CD4-positive, alpha-beta T cell treated with Interleukin-6 at 100 ng/mL for 8 hours (primary cell): ENCODE data around the gene PDE4D.

Experiments
- DNase-seq: peaks from one replicate; pipeline ENCODE4 v3.0.0-alpha.2; 2020; ENCODE audit warnings: mixed read lengths, low spot score

PDE4D gene

DNA sequence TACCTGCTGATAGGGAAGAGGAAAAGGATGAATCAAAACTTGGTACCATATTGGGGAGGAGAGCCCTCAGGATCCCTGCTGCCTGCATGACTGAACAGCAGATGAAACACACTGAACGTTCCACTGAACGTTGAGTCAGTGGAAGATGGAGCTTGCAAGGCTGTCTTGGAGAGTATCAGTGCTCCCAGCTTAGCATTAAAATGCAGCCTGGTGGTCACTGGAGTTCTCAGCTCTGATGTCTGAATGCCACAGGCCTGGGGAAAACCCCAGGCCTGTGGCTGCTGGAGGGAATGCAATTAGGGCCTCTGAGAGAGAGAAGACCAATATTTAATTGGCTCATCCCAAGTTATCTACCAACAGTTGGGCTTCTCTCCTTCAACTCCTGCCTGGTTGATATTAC lies 54.5 kb downstream of the PDE4D start:
- no peak for DNase-seq

DNA sequence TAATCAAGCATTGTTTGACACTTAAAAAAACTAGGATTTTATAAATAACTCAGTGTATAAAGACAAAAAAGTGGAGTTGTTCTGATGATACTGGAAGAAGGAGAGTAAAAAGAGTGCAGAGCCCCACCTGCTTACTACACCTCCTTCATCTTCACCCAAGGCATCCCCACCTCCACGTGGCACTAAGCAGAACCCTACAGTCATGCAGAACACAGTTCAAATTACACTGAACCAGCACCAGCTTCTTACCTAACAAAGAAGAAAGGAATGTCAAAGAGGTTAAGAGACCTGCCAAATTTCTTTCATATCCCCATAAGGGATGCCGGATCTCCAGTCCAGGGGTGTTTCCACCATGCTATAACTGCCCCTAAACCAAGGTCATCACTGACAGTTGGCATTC lies 55.5 kb downstream of the PDE4D start:
- DNase-seq = no peak

DNA sequence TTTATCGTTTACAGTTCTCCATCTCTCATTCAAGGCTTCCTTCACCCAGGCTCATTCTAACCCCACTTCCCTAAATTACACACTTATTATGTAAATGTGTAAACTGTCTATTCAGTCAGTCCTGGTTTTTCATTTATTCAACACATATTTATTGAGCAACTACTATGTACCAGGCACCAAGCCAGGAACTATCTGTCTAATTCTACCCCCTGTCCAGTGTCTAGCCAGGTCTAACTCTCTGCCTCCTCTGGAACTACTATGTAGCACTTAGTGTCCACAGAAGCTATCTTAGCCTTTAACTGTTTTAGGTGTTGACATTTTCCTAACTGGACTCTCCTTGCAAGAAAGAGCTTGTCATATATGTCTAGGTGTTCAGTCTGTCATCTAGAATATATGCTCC lies 56.5 kb downstream of the PDE4D start:
- DNase-seq = no peak

DNA sequence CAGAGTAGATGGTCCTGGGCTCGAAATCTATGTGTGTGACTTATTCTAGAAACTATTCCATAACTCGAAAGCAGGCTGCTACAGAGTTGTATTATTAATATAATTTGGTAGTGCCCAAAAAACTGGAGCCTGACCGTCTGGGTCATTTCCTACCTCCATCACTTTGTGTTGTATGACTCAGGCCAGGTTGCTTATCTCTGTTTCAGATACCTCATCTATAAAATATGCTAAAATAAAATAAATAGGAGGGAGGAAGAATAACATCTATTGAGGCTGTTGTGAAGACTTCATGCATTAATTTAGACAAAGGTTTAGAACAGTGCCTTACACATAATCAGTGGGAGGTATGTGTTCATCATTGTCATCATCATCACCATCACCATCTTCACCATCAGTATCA lies 57.7 kb downstream of the PDE4D start:
- DNase-seq = no peak

DNA sequence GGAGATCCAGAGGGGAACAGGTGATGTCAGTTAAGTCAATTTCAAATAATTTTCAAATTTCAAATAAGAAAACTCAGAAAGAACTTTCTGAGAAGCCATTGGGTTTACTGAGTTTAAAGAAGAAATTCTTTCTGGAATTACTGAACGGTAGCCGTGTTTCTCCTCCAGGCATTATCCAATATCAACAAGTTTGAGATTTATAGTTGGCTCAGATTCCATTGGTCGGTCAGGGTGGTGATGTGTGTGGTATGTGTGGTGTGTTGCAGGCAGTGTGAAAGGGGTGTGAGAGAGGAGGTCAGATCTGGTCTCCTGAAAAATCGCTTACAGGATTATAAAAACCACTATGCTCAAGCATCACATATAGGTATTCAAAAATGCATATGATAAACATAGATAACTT lies 60.1 kb downstream of the PDE4D start:
- DNase-seq = no peak

DNA sequence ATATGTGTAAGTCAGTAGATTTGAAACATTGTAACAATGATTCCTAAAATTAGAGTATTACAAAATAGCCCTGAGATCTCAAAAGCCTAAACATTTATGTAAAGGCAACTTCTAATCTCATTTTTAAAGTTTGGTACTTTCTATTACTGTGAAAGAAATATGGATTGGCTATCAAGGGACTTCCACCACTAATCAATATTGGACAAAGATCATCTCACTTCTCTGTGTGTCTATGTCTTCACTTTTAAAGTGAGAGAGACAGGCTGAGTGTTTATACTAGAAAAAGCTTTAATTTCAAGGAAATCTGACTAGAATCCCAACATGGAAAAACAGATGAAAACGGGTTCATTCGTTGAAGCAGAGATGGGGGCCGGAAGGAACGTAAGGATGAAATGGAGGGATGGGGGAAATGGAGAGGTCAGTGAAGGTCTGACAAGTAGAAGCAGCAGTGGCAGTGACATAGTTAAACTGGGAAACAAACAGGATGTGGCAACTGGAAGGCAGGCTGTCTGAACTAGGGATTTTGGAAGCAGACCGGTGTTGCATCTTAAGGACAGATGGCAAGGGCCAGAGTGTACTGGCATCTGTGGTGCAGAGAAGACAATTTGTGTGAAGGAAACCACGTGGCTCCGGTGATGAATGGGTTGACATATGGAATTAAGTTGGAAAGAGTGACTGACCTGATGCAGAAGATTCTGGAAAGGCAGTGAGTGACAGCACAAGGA lies 60.8 kb downstream of the PDE4D start:
- DNase-seq = no peak

DNA sequence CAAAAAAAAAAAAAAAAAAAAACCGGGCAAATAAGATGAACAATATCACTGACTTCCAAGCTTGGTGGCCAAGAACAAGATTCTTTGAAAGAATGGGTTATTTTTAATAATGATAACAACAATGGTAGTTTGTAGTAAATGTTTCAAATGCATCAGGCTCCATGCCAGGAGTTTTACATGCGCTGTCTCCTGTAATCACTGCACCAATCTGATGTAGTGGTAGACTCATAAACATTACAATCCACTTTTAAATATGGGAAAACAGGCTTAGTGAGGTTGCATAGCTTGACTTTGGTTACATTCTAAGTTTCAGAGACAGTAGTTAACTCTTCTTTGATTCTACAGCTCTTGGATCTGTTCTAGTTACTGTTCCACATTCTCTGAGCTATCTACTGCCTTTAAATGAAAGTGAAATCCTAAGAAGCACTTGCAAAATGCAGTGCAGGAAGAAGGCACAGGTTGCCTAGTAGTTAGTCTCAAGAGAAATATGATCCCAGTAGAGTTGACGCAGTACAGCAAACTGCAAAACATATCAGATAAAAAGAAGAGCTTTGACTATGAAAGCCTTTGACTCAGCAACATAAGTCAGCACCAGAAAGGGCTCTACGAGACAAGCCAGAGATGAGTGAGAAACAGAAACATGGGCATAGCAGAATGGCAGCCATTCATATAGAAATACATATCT lies 62.1 kb downstream of the PDE4D start:
- DNase-seq = no peak

DNA sequence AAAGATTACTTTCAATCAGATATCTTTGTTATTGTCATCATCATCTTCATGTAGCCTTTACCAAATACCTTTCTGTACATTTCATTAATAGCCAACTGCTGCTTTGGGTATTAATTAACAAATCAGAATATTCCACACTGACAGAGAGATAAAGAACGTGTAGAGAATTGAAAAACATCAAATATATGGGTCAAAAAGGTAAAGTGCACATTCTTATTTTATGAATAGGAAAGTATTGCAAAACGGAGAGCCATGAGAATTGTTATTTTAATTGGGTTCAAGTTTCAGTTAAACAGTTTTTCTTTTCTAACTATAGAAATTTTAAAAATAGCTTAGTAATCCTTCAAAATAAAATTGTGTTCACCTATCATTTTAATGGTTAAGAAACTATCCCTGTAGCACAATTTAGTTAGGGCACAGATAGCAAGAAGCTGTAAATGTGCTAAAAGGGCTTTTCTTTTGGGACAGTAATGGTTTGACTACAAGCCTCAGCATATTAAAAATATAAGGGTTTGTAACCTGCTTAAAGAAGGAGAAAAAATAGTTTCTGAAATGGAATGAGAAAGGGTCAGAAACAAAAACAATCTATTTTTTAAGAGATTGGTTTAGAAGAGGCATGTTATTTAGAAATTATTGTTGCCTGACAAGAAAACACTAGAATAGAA lies 62.9 kb downstream of the PDE4D start:
- DNase-seq = no peak

DNA sequence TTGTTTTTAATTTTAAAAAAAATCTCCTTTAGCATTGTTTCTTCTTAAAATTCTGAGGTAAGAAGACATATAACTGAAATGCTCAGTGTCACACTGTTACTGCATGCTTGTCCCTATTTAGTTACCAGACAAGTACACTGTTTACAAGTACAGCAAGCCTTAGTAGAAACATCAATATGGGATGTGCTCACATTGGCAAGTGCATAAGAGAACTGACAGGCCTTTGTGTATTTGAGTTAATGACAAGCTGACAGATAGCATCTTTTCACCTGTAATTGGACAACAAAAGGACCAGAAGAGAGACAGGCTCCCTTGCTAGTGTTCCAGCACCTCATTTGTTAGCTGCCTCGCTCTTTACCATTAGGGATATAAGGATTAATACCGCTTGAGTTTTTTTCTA lies 63.6 kb downstream of the PDE4D start:
- DNase-seq = no peak

DNA sequence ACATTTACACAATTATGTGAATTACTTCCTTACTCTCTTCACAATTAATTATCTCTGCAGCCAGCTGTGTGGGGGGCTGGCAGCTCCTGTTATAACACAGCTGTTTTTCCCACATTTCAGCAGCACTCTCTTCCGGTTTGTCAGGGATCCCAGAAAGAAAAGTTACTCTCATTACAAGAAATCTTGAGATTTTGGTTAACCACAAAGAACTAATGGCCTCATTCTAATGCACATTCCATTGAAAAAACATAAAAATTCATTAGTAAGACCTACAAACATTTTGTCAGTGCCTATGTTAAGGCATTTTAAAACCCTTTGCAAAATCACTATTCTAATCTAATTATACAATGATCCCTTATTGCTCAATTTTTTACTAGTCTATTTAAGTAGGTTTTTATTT lies 64.1 kb downstream of the PDE4D start:
- no peak for DNase-seq

DNA sequence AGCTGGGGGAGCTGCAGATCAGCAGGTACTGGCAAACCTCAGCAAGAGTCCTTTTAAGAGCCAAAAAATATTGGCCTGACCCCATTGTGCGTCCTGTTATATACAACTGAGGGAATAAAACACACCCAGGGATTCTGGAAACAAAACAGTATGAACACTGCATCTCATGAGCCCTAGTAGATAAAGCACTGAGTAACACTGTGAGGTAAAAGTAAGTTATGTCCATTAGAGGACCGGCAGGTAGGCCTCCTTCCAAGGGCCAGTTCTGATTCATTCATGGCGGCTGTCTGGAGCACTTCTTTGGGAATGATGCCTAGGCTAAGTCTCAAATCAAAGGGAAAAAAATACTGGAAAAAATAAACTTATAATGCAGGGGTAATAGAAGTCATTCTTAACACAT lies 64.9 kb downstream of the PDE4D start:
- no peak for DNase-seq

DNA sequence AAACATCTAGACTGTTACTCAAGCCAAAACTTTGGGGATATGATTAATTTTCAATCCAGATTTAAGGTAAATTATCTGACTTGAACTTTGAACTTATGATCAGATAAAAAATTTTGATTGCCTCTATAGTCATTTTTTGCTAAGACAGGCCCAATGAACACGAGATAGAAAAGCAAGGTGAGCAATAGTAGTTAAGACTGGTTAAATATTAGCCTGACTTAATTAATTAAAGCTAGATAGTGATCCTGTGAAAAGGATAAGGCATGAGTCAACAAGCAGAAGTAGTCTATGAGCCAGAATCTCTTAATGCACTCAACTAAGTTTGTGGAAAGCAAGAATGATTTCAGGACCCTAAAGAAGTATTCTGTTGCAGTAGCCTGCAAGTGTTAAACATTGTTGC lies 66.5 kb downstream of the PDE4D start:
- DNase-seq = no peak

DNA sequence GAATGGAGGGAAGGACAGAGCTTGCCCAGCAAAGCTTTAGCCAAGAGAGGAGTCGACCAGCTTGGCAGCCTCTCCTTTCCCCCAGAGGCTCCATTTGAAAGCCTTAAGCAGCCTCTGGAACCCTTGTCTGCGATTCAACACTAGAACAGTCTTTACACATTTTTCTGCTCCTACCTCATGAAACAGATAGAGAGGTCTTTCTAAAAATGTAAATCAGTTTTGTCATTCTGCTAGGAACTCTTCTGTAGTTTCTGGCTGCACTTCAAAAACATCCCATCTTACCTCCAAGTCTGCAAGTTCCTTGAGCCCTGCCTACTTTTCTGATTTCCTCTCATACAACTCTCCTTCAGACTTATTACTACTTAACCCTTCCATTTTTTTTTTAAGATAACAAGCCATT lies 70.1 kb downstream of the PDE4D start:
- no peak for DNase-seq

DNA sequence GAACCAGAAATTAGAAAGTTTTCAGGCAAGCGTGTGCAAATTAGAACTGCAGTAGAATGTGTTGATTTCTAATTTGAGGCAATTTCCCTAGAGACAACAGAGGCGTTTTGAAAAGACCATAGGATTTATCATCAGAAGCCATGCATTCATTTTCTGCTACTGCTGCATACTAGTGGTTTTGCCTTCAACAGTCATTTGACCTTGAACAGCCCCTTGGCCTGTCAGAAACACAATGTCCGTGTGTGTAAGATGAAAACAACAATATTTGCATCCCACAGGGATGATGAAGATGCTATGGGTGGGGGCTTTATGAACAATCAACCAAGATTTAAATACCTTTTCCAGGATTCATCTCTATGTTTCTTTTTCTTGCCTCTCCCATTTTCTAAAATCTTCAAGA lies 73.7 kb downstream of the PDE4D start:
- no peak for DNase-seq

DNA sequence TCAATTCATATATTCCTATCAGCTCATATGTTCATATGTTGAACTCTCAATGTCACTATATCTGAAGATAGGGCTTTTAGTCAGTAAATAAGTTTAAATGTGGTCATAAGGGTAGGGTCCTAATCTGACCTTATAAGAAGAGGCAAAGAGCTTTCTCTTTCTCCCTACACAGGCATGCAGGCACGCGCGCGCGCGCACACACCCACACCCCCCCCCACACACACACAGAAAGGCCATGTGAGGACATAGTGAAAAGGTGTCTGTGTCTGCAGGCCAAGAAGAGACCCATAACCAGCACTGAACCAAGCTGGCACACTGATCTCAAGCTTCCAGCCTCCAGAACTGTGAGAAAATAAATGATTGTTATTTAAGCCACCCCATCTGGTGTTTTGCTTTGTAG lies 76.0 kb downstream of the PDE4D start:
- no peak for DNase-seq

DNA sequence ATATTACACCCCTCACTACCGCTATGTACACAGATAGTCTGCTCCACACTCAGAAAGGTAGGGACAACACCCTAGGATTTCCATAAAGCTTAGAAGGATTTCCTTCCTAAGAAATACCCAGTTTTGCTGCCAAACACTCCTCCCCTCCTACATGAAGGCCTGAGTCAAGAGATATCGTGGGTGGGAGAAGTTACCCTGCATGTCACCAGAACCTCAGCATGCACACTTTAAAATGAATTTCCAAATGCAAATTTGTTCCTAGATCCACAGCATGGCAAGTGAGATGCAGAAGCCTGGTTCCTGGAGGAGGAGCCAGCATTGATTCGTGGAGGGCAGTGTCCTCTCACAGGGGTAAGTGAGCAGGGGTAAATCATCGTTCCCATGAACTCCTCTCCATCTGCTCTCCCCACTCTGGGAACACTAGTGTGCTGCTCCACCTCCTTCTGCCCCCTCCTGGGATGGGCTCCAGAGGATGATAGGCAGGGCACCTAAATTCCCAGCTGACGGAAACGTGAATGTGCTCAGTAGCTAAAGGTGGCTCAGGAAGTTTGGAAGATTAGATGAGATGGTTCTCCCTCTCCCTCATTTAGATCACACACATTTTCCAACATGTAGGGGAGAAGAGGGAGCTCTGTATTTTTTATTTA lies 76.7 kb downstream of the PDE4D start:
- DNase-seq = no peak

DNA sequence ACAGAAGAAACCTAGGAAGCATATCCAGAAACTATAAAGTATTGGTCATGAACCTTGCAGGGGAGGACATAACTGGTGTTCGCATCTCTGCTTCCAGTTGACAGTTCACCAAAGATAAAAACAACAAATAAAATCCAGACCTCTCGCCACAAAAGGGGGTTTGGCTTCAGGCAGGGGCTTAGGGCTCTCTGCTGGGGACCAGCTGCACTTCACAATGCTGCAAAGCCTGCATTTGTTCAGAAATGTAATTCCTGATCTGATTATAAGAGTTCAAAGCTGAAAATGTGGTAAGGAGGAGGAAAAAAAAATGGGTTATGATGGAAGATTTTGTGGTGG lies 79.0 kb downstream of the PDE4D start:
- DNase-seq = no peak

DNA sequence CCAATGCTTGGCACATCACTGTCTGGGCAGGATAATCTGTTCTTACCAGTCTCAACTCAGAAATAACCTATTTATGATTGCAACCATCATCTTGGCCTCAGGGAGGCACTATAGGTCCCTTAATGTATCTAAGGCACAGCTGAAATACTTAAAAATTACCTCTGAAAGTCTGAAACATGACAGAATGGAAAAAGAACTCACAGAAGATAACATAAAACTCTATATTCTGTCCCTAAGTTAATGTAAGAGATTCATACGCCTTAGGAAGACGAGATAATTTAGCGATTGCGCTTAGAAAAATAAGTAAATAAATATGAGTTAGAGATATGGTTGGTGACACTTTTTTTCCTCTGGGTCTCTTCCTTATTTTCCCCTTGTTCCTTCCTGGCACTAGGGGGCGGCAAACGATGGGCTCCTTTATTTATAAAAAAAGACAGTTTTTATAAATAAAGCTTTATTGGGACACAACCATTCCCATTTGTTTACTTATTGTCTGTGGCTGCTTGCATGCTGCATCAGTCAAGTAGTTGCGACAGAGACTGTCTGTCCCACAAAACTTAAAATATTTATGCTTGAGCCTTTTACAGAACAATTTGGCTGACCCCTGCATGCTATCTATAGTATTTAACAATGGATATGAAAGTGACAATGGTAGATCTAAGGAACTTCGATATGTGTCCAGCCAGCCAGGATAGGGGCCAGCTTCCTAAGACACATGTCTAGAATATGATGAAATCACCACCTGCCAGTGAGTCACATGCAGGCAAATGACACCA lies 79.6 kb downstream of the PDE4D start:
- no peak for DNase-seq

DNA sequence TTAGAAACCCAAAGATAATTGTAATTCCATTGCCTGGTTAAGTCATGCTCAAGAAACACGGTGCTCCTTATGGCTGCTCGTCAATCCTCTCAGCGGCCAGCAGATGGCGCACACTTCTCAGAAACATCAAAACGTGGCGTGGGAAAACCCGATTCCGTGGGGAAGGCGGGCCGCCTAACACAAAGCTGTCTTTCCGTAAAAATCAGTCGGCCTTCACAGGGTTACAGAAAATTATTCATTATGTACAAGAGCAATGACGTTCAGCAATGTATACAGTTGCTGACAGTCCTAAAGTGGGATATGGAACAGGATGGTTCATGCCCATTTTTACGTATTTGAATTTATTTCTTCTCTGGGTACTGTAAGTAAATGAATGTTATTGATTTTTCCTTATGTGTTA lies 83.5 kb downstream of the PDE4D start:
- peak; percentile 43 for DNase-seq

DNA sequence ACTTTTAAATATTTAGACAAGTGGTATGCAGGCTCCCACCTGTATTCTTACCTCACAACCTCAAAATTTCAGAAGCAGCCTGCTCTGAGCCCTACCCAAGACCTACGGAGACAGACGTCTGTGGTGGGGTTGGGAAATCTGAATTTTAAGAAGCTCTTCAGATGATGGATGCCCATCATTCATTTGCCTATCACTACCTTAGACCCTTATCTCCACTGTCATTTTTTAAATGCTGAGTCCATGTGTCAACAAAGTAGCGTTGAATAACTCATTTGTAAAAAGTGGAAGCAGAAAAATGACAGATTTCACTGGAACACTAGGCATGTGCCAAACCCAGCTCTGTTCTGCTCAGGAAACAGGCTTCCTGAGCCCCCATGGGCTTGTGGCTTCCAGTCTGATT lies 85.7 kb downstream of the PDE4D start:
- DNase-seq = no peak

DNA sequence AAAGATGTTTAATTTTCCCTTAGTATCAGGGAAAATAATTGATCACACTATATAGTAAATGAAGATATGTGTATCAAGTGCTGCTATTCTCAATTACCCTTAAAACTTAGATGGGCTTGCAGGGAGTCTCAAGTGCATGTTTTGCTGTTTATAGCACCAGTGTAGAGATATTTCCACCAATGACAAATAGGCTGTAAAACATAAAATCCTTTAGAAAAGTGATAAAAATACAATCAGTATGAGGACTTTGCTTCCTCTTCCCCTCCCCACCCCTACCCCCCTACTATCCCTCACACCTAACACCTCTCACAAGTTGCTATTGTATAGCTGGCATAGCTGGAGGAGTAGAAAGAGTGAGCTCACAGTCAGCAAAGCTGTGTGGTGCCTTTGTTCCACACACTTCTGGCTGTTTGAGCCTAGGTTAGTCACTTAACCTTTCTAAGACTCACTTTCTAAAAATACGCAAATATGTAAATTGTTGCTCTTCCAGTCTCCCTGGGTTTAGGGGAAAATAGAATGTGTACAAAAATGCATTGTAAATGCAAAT lies 93.1 kb downstream of the PDE4D start:
- no peak for DNase-seq
